Measurements from ENCODE around the gene DDB1.

DDB1 gene

GRCh38 chr11:61332797-61333549, at the start of gene DDB1, which contains the start of gene TKFC:
Gene DDB1 (minus strand): TSS chr11:61333105. CDS start chr11:61332968, 137 bp downstream.
Gene TKFC (plus strand): TSS chr11:61333228. CDS start chr11:61334729, 1,501 bp downstream.
- DNase-seq (ENCODE audit: low spot score), result peak; percentile 95

- no peak for DNase-seq (ENCODE audit: low spot score)
Observed at GRCh38 chr11:61380884-61381283, 48.0 kb upstream of the DDB1 start.

- DNase-seq (ENCODE audit: low spot score), result no peak
Observed at GRCh38 chr11:61378713-61379313, 45.9 kb upstream of the DDB1 start.

- DNase-seq (ENCODE audit: low spot score), result no peak
Observed at GRCh38 chr11:61377461-61378160, 44.7 kb upstream of the DDB1 start.

GRCh38 chr11:61375761-61376108, 42.8 kb upstream of the DDB1 start:
- no peak for DNase-seq (ENCODE audit: low spot score)

DNA sequence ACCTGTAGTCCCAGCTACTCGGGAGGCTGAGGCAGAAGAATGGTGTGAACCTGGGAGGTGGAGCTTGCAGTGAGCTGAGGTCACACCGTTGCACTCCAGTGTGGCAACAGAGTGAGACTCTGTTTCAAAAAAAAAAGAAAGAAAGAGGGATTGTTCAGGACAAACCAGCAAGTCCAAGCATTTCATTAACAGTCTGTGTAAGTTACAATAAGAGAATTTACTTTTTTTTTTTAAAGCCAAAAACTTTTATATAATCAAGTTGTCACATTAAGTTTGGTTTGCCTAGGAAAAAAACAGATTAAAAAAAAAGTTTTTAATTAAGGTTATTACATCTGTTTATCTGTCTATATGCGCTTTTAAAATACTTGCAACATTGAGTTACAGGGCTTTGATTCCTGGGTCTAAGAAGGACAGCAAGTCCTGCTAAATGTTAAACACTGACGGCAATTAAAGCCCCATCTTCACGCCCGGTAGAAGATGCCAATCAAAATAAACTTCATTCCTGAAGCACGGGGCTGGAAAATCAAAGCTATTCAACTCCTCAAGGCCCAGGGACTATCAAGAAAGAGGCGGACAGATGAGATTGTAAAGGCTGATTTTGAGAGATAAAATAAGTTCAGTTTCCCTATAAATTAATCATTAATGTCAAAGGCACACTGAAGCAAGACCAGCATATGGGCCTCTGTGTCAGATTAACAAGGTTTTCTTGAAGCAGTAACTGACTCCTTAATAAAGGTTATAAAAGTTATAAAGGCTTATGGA, 39.9 kb upstream of the DDB1 start:
- no peak for DNase-seq (ENCODE audit: low spot score)

GRCh38 chr11:61370349-61371005, 37.6 kb upstream of the DDB1 start:
- DNase-seq (ENCODE audit: low spot score), result no peak

GRCh38 chr11:61369372-61370348, 36.8 kb upstream of the DDB1 start:
- DNase-seq (ENCODE audit: low spot score), result no peak

DNA sequence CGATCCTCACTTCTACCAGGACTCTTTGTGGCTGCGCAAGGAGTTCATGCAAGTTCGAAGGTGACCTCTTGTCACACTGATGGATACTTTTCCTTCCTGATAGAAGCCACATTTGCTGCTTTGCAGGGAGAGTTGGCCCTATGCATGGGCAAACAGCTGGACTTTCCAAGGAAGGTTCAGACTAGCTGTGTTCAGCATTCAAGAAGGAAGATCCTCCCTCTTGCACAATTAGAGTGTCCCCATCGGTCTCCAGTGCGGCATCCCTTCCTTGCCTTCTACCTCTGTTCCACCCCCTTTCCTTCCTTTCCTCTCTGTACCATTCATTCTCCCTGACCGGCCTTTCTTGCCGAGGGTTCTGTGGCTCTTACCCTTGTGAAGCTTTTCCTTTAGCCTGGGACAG, 35.7 kb upstream of the DDB1 start:
- no peak for DNase-seq (ENCODE audit: low spot score)

- DNase-seq (ENCODE audit: low spot score), result no peak
Observed at GRCh38 chr11:61367406-61367805, 34.5 kb upstream of the DDB1 start.

GRCh38 chr11:61364012-61364675, 31.2 kb upstream of the DDB1 start:
- no peak for DNase-seq (ENCODE audit: low spot score)

GRCh38 chr11:61362542-61362875, 29.6 kb upstream of the DDB1 start:
- peak; percentile 46 for DNase-seq (ENCODE audit: low spot score)

DNA sequence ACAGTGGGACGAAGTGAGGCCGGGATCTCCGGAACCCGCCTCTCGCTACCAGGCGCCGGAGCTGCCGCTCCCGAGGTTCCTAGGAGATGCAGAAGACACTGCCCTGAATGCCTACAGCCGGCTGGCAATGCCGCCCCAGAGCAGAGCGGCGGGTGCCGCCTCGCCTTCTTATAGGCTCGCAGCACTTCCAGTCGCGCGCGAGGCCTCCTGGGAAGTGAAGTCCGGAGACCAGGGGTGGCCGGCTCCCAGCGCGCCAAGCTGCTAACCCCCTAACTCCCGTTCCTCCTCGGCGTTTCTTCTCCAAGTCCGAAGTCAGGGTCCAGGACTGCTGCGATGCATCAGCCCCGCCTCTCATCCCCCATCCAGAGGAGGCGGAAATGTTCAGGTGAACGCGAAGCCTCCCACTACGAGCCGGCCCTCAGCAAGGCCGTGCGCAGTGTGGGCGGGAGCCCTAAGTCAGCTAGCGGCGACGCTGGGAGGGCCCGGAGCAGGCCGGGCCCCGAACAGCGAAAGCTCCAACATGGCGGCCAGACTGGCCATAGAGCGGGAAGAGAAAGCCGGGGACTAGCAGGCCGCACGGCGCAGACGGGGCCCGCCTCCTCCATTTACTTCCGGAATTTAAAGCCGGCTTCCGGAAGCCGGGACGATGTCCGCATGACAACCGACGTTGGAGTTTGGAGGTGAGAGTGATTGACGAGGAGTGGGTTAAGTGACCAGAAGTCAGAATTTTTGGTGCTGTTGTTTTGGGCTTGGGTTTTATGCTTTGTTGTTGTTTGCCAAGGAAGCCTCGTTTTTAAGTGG, 29.0 kb upstream of the DDB1 start, which contains the start of the genes CYB561A3 and TMEM138:
Gene CYB561A3, minus strand, starts transcription at position 142 of the 801 bp plus-strand sequence. CDS start 5,169 bp downstream, outside the sequence.
Gene TMEM138, plus strand, starts transcription at position 634 of the 801 bp plus-strand sequence. CDS start 2,017 bp downstream, outside the sequence.
- peak; percentile 90 for DNase-seq (ENCODE audit: low spot score)

GRCh38 chr11:61361237-61361740, 28.4 kb upstream of the DDB1 start:
- no peak for DNase-seq (ENCODE audit: low spot score)

- no peak for DNase-seq (ENCODE audit: low spot score)
Observed at GRCh38 chr11:61359516-61359915, 26.6 kb upstream of the DDB1 start.

DNA sequence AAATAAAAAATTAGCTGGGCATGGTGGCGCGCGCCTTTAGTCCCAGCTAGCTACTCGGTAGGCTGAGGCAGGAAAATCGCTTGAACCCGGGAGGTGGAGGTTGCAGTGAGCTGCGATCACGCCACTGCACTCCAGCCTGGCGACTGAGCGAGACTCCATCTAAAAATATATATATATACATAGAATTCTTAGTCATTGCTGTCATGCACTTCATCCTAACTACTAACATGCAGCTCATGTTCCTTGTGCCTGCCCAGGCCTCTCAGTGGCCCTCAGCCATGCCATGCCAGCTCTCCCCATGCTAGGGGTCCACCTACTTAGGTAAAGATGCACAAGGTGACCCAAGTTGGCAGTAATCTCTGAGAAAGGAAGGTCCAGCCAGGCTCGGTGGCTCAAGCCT, 25.7 kb upstream of the DDB1 start:
- no peak for DNase-seq (ENCODE audit: low spot score)

DNA sequence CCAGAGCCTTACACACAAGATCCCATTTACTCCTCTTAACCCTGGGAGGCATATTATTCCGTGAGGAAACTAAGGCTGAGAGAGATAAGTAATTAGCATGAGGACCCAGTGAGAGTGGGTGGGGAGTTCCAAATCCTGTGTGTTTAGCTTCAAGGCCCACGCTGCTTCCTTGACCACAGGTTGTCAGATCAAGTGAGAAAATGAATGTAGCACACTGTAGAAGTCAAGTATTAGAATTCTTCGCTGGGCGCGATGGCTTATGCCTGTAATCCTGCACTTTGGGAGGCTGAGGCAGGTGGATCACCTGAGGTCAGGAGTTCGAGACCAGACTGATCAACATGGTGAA, 25.0 kb upstream of the DDB1 start:
- no peak for DNase-seq (ENCODE audit: low spot score)

DNA sequence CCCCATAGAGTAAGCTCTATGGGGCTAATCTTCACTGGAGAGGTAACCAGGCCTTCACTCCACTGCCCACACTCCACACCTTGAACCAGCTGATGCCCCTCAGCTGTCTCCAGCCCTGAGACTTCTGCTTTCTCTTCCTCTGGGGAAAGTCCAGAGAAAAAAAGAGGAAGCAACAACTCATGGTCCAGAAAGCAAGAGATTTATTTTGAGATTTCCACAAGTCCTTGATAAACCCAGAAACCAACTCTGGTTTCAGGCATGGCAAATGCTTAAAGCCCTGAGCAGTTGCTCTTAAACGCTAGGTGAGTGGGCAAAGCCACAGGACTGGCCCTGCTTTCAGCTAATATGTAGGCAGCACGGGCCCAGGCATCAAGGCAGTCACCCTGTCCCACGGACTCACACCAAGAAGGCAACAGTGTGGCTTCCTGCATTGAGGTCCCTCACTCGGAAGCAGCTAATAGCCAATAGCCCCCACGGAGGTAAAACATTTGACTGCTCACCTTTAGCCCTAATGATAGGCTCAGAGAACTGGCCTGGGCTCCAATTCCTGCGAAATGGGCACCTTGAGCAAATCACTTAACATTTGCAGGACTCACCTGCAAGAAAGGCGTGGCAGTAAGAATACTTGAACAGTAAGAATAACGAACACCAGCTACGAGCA, 24.5 kb upstream of the DDB1 start:
- DNase-seq (ENCODE audit: low spot score), result peak; percentile 69

All from germinal center (tissue), 1 donor.